ENCODE data around the gene CNPPD1. TPM values are rescaled to one million over a fixed set of nuclear protein-coding genes. Genes with fewer than 3 reads are reported as not detected.

The CNPPD1 gene
- total RNA-seq: 10 to 100 TPM; 40.0 to 53.1 (median 48.5) TPM
- polyA plus RNA-seq: 41.8 TPM
- long read RNA-seq, donor 1, transcript CNPPD1-201 (8 exons, 2,060 nt): major isoform, 208 of 252 reads
- long read RNA-seq, donor 1, partial matches to known transcripts: 22 of 252 reads
- long read RNA-seq, donor 1, other reads (novel, unspliced or antisense): 20 of 252 reads
- long read RNA-seq, donor 2, transcript CNPPD1-201 (8 exons, 2,060 nt): major isoform, 85 of 105 reads
- long read RNA-seq, donor 2, partial matches to known transcripts: 6 of 105 reads
- long read RNA-seq, donor 2, other reads (novel, unspliced or antisense): 14 of 105 reads
- long read RNA-seq, donor 3, transcript CNPPD1-203 (7 exons, 919 nt): minor isoform, 7 of 246 reads
- long read RNA-seq, donor 3, transcript CNPPD1-201 (8 exons, 2,060 nt): major isoform, 189 of 246 reads
- long read RNA-seq, donor 3, partial matches to known transcripts: 28 of 246 reads
- long read RNA-seq, donor 3, other reads (novel, unspliced or antisense): 21 of 246 reads
- long read RNA-seq, donor 4, transcript CNPPD1-201 (8 exons, 2,060 nt): major isoform, 107 of 127 reads
- long read RNA-seq, donor 4, transcript CNPPD1-203 (7 exons, 919 nt): minor isoform, 6 of 127 reads
- long read RNA-seq, donor 4, partial matches to known transcripts: 5 of 127 reads
- long read RNA-seq, donor 4, other reads (novel, unspliced or antisense): 7 of 127 reads

GRCh38 chr2:219176818-219177551 lies at the start of gene CNPPD1:
Gene CNPPD1, minus strand, starts transcription at chr2:219176925. Its CDS starts 97 bp downstream, at chr2:219176828.
- H3K4me1 ChIP-seq (ENCODE audit: control insufficient read depth, insufficient read depth, low read length): peaks cover 2% of the 10 kb centered on the region
- intact Hi-C loops (cut with DNase I): loop anchor here in 1 of 4 donors (5.0 kb wide), 1 partner anchor 35 kb away; no protein-coding TSS in a partner anchor

GRCh38 chr2:219225350-219225749 lies 48.6 kb upstream of the CNPPD1 start:
- no peak overlapping the region for H3K27ac ChIP-seq (ENCODE audit: low read length)
- WGBS: 87% methylated on average over 3 of the region's 3 CpGs
- no peaks in the 10 kb centered on the region for H3K9me3 ChIP-seq (ENCODE audit: control insufficient read depth, low read length)
- H3K4me1 ChIP-seq (ENCODE audit: control insufficient read depth, insufficient read depth, low read length): peaks cover 9% of the 10 kb centered on the region
- no peak for ATAC-seq
- intact Hi-C loops (cut with DNase I): no loop called here
- H3K27me3 ChIP-seq (ENCODE audit: control insufficient read depth, insufficient read depth): no peaks in the 10 kb centered on the region
- no peak overlapping the region for H3K4me3 ChIP-seq (ENCODE audit: low read length)
- DNase-seq: no peak

More at GRCh38 chr2:219176818-219177551, at the start of gene CNPPD1:
- H3K4me3 ChIP-seq (ENCODE audit: low read length): peak within 1 kb of the TSS; percentile 72
- H3K27ac ChIP-seq (ENCODE audit: low read length): peak within 1 kb of the TSS; percentile 100
- H3K27me3 ChIP-seq (ENCODE audit: control insufficient read depth, insufficient read depth): no peaks in the 10 kb centered on the region
- no peaks in the 10 kb centered on the region for H3K9me3 ChIP-seq (ENCODE audit: control insufficient read depth, low read length)
- peak; percentile 89 to 97 (median 96) for DNase-seq
- WGBS: under 1% methylated on average over 69 of the region's 69 CpGs
- peak; percentile 93 to 94 for ATAC-seq

- no peak overlapping the region for H3K27ac ChIP-seq (ENCODE audit: low read length)
- ATAC-seq (no peak), DNase-seq (no peak)
- intact Hi-C loops (cut with DNase I): no loop called here
- H3K4me3 ChIP-seq (ENCODE audit: low read length): no peak overlapping the region
- WGBS: 91% methylated on average over 31 of the region's 31 CpGs
- no peaks in the 10 kb centered on the region for H3K27me3 ChIP-seq (ENCODE audit: control insufficient read depth, insufficient read depth)
- peaks cover 15% of the 10 kb centered on the region for H3K4me1 ChIP-seq (ENCODE audit: control insufficient read depth, insufficient read depth, low read length)
- H3K9me3 ChIP-seq (ENCODE audit: control insufficient read depth, low read length): no peaks in the 10 kb centered on the region
Measured at GRCh38 chr2:219223831-219224610, 47.3 kb upstream of the CNPPD1 start.

- 92% methylated on average over 16 of the region's 16 CpGs for WGBS
- ATAC-seq (no peak), DNase-seq (peak in 1 of 3 donors; percentile 44)
- Histone ChIP-seq H3K9me3 (ENCODE audit: control insufficient read depth, low read length) (no peaks in the 10 kb centered on the region), H3K27me3 (ENCODE audit: control insufficient read depth, insufficient read depth) (no peaks in the 10 kb centered on the region), H3K27ac (ENCODE audit: low read length) (no peak overlapping the region), H3K4me3 (ENCODE audit: low read length) (no peak overlapping the region), H3K4me1 (ENCODE audit: control insufficient read depth, insufficient read depth, low read length) (peaks cover 6% of the 10 kb centered on the region)
- intact Hi-C loops (cut with DNase I): no loop called here
Measured at GRCh38 chr2:219221957-219222518, 45.3 kb upstream of the CNPPD1 start.

GRCh38 chr2:219220652-219221402 lies 44.1 kb upstream of the CNPPD1 start:
- DNase-seq (peak in 2 of 3 donors; percentile 55 to 60), ATAC-seq (no peak)
- Histone ChIP-seq H3K4me1 (ENCODE audit: control insufficient read depth, insufficient read depth, low read length) (peaks cover 6% of the 10 kb centered on the region), H3K9me3 (ENCODE audit: control insufficient read depth, low read length) (no peaks in the 10 kb centered on the region), H3K27me3 (ENCODE audit: control insufficient read depth, insufficient read depth) (no peaks in the 10 kb centered on the region), H3K27ac (ENCODE audit: low read length) (no peak overlapping the region), H3K4me3 (ENCODE audit: low read length) (no peak overlapping the region)
- WGBS: 89% methylated on average over 19 of the region's 19 CpGs
- intact Hi-C loops (cut with DNase I): no loop called here

GRCh38 chr2:219219784-219220532 lies 43.2 kb upstream of the CNPPD1 start:
- H3K9me3 ChIP-seq (ENCODE audit: control insufficient read depth, low read length): no peaks in the 10 kb centered on the region
- no peak overlapping the region for H3K4me3 ChIP-seq (ENCODE audit: low read length)
- peaks cover 6% of the 10 kb centered on the region for H3K4me1 ChIP-seq (ENCODE audit: control insufficient read depth, insufficient read depth, low read length)
- 87% methylated on average over 18 of the region's 18 CpGs for WGBS
- H3K27ac ChIP-seq (ENCODE audit: low read length): no peak overlapping the region
- ATAC-seq (no peak), DNase-seq (peak in 1 of 3 donors; percentile 60)
- no peaks in the 10 kb centered on the region for H3K27me3 ChIP-seq (ENCODE audit: control insufficient read depth, insufficient read depth)
- intact Hi-C loops (cut with DNase I): no loop called here

- DNase-seq (peak; percentile 99 to 100 (median 99)), ATAC-seq (peak; percentile 91)
- Histone ChIP-seq H3K4me1 (ENCODE audit: control insufficient read depth, insufficient read depth, low read length) (peaks cover 6% of the 10 kb centered on the region), H3K27ac (ENCODE audit: low read length) (peak within 1 kb of the TSS; percentile 79), H3K9me3 (ENCODE audit: control insufficient read depth, low read length) (no peaks in the 10 kb centered on the region), H3K27me3 (ENCODE audit: control insufficient read depth, insufficient read depth) (no peaks in the 10 kb centered on the region), H3K4me3 (ENCODE audit: low read length) (peak within 1 kb of the TSS; percentile 11)
- intact Hi-C loops (cut with DNase I): no loop called here
- 6% methylated on average over 71 of the region's 71 CpGs for WGBS
Measured at GRCh38 chr2:219218732-219219701, 42.3 kb upstream of the CNPPD1 start, which contains the start of gene ABCB6. Gene ABCB6, minus strand, starts transcription at chr2:219218958. Its CDS starts 285 bp downstream, at chr2:219218673.

- DNase-seq (peak; percentile 80 to 92 (median 90)), ATAC-seq (peak; percentile 60 to 69)
- WGBS: under 1% methylated on average over 37 of the region's 37 CpGs
- Histone ChIP-seq H3K27me3 (ENCODE audit: control insufficient read depth, insufficient read depth) (no peaks in the 10 kb centered on the region), H3K27ac (ENCODE audit: low read length) (peak overlapping the region; percentile 79), H3K9me3 (ENCODE audit: control insufficient read depth, low read length) (no peaks in the 10 kb centered on the region), H3K4me3 (ENCODE audit: low read length) (peak overlapping the region; percentile 11), H3K4me1 (ENCODE audit: control insufficient read depth, insufficient read depth, low read length) (peaks cover 6% of the 10 kb centered on the region)
- intact Hi-C loops (cut with DNase I): no loop called here
Measured at GRCh38 chr2:219218217-219218731, 41.5 kb upstream of the CNPPD1 start.
